Pancreas (tissue), 10 donors: ENCODE data around the gene SLC27A6. TPM values are rescaled to one million over a fixed set of nuclear protein-coding genes. Genes with fewer than 3 reads are reported as not detected.

Experiments used
- ATAC-seq, 4 donors: fragments of 200-7000 bp; cut with Tn5 transposase; one replicate each; pipeline versions ENCODE4 v1.8.0 to v1.9.1; 2020; ENCODE audit warnings: mild to moderate bottlenecking in 4 of 4, moderate library complexity in 4 of 4
- DNase-seq, 6 donors: peaks; one replicate each; pipeline ENCODE4 v3.0.0-alpha.2; 2020
- FAIRE-seq: peaks from 2 replicates; lab custom pipeline; 2012; peaks lifted over from hg19 to GRCh38; lab: Jason Lieb, UNC
- H3K27ac ChIP-seq, 4 donors: fragments of 200-600 bp; sonication (generic); 1 replicate in 3 of 4; 2 replicates in 1 of 4; pipeline versions ENCODE4 v1.5.0 to v1.8.0; 2020
- H3K27me3 ChIP-seq, 4 donors: fragments of 200-600 bp; one replicate each; pipeline ENCODE4 v1.8.0; 2021
- H3K36me3 ChIP-seq, 3 donors: fragments of 200-600 bp; sonication (generic) in 1 of 3; one replicate each; pipeline versions ENCODE4 v1.5.0 to v1.8.0; 2020 to 2021
- H3K4me1 ChIP-seq, 3 donors: fragments of 200-600 bp; one replicate each; pipeline ENCODE4 v1.8.0; 2021
- H3K4me3 ChIP-seq, 4 donors: fragments of 200-600 bp; sonication (generic) in 2 of 4; one replicate each; pipeline versions ENCODE4 v1.5.0 to v1.8.0; 2020 to 2021
- H3K9me3 ChIP-seq, 4 donors: fragments of 200-600 bp; one replicate each; pipeline ENCODE4 v1.8.0; 2021
- CTCF ChIP-seq, 4 donors: fragments of 200-600 bp; sonication (generic) in 3 of 4; IDR thresholded peaks; one replicate each; pipeline versions ENCODE4 v1.5.0 to v1.8.0; 2021; ENCODE audit warnings: antibody characterized with exemption in 4 of 4
- WGBS, 2 donors: extraction: QIAGEN DNeasy Blood & Tissue Kit; methylation state at CpG; one replicate each; pipeline ENCODE4 v1.1.7; 2013; 5-methylcytosine and 5-hydroxymethylcytosine counted together
- intact Hi-C, 3 donors: fragments of 100-400 bp; cut with DNase I; formaldehyde crosslinking; loops; one replicate each; pipeline versions ENCODE4 v1.11.1 to v1.14.2; 2022
- polyA plus RNA-seq, 2 donors: library from polyadenylated mRNA; stranded (reverse); fragments of 200-250 nt; gene quantifications; one replicate each; pipeline ENCODE4 v1.2.3, GENCODE V29; 2013
- total RNA-seq, 6 donors: library from RNA; stranded (reverse); fragmentation: NEBNext Ultra II Directional in 4 of 6; extraction: Animal tissue kit (Norgen Biotek cat#: 25700) in 4 of 6; gene quantifications; one replicate each; pipeline versions ENCODE4 v1.2.1 to v1.2.4, GENCODE V29; 2021 to 2023
- donor health status: healthy with polysubstance abuse.
- donor health status: DM: no; HTN: no; CAD: no; lungs with moderate emphysema.
- donor health status: DM: no; HTN: no; CAD: no.
- donor health status: control.
- donor health status: control.
- donor health status: Bipolar disorder and iron deficiency.
- donor health status: DM: yes; HTN: yes; CAD: no.
- donor health status: DM: no; HTN: no; CAD: no.
- donor health status: DM: no; HTN: no; CAD: no.
- donor health status: DM: yes; HTN: yes; CAD: no.

SLC27A6 gene
- total and polyA plus RNA-seq, 8 donors: 0.03 to 0.61 (median 0.13) TPM

GRCh38 chr5:129082225-129083136, 117.2 kb downstream of the SLC27A6 start:
- intact Hi-C loops: no loop called here
- Histone ChIP-seq H3K4me3 (no peak overlapping the region), H3K36me3 (no peaks in the 10 kb centered on the region), H3K27me3 (no peaks in the 10 kb centered on the region), H3K27ac (no peak overlapping the region), H3K9me3 (no peaks in the 10 kb centered on the region), H3K4me1 (no peaks in the 10 kb centered on the region)
- no peak for DNase-seq
- 84 to 89% methylated on average over 6 of the region's 6 CpGs for WGBS, 2 donors
- FAIRE-seq: no peak
- no peak for ATAC-seq
- no peak for TF ChIP-seq CTCF (IDR thresholded peaks at IDR 0.05)

Other genes starting within 250 kb of the SLC27A6 start
- 10 to 100 TPM in 3 of 6 donors, 1 to 10 TPM in 3; 8.3 to 13.8 (median 9.6) TPM for gene ISOC1, start 129.3 kb downstream of the SLC27A6 start, total RNA-seq
- gene ISOC1, start 129.3 kb downstream of the SLC27A6 start, polyA plus RNA-seq: 10 to 100 TPM in 1 of 2 donors, 1 to 10 TPM in 1; 6.9 to 15.9 TPM